Effector memory CD4-positive, alpha-beta T cell (primary cell): Measurements from ENCODE around the gene GTF3C1.

ENCODE experiments used
- DNase-seq, 3 donors: peaks; one replicate each; pipeline ENCODE4 v3.0.0-alpha.2; 2020
- H3K27ac ChIP-seq: 2 replicates; pipeline ENCODE4 v1.7.0; 2013; ENCODE audit warnings: mild to moderate bottlenecking, low read length, moderate library complexity; ENCODE audit not compliant: insufficient read depth, poor library complexity, severe bottlenecking
- H3K27me3 ChIP-seq: replicated peaks from 2 replicates; pipeline ENCODE4 v1.7.0; 2013; ENCODE audit warnings: mild to moderate bottlenecking, low read length; ENCODE audit not compliant: insufficient read depth, control insufficient read depth, poor library complexity, severe bottlenecking
- H3K36me3 ChIP-seq: 2 replicates; pipeline ENCODE4 v1.7.0; 2013; ENCODE audit warnings: mild to moderate bottlenecking, low read length, moderate library complexity; ENCODE audit not compliant: control insufficient read depth, insufficient read depth
- H3K4me1 ChIP-seq: 2 replicates; pipeline ENCODE4 v1.7.0; 2013; ENCODE audit warnings: low read length, mild to moderate bottlenecking; ENCODE audit not compliant: control insufficient read depth, insufficient read depth, poor library complexity, severe bottlenecking
- H3K4me3 ChIP-seq: 2 replicates; pipeline ENCODE4 v1.7.0; 2013; ENCODE audit warnings: low read length, low read depth, mild to moderate bottlenecking; ENCODE audit not compliant: insufficient read depth, poor library complexity, severe bottlenecking
- H3K9me3 ChIP-seq: 2 replicates; pipeline ENCODE4 v1.7.0; 2013; ENCODE audit warnings: mild to moderate bottlenecking, low read length, moderate library complexity; ENCODE audit not compliant: control insufficient read depth

The GTF3C1 gene

DNA sequence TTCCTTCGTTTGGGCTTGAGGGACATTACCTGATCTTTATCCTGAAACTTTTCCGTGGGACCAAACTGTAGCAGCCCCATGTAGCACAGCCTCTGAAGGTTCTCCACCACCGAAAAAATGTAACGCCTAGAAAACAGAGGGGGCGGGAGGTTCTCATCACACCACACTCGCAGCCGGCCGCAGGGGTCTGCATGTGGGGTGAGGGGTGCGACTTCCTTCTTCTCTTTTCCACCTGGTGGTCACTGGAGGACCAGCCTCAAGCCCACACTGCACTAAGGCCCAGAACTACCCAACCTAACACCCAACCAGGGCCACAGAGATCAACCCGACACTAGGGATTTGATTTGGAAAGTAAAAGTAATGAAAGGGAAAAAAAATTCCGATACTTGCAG is 57.1 kb downstream of the GTF3C1 start:
- no peaks in the 10 kb centered on the region for H3K9me3 ChIP-seq
- no peak overlapping the region for H3K4me3 ChIP-seq
- no peak overlapping the region for H3K27ac ChIP-seq
- H3K27me3 ChIP-seq = no peaks in the 10 kb centered on the region
- no peak for DNase-seq
- no peaks in the 10 kb centered on the region for H3K4me1 ChIP-seq
- H3K36me3 ChIP-seq = peaks cover 90% of the 10 kb centered on the region

DNA sequence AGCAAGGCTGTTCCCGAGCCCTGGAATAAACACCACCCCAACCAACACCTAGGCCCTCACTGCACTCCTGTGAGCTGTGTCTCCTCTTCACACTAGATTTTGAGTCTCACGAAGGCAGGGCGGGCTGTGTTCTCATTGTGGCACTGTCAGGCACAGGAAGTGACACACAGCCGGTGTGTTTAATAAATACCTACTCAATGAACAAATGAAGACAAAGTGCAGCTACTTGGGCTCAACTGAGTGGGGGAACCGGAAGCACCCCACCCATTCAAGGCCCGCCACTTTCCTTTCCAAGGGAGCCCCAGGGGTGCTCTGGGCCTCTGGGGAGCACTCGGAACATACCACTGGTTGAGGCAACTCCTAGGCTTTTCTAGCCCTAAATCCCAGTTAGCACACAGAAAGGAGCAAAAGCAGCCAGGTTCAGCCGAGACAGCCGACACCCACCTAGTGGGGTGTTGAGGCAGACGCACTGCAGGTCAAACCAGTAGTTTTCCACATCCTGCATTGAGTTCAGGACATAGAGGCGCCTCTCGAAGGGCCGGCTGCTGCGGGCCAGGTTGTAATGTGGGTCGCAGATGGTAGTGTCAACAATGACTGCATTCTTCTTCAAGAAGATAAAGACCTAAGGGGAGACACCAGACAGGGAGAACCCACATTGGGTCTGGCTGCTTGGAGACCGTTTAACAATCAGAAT is 57.7 kb downstream of the GTF3C1 start:
- H3K4me1 ChIP-seq = no peaks in the 10 kb centered on the region
- H3K27ac ChIP-seq = no peak overlapping the region
- no peak for DNase-seq
- no peaks in the 10 kb centered on the region for H3K27me3 ChIP-seq
- H3K36me3 ChIP-seq = peaks cover 89% of the 10 kb centered on the region
- no peak overlapping the region for H3K4me3 ChIP-seq
- H3K9me3 ChIP-seq = no peaks in the 10 kb centered on the region

DNA sequence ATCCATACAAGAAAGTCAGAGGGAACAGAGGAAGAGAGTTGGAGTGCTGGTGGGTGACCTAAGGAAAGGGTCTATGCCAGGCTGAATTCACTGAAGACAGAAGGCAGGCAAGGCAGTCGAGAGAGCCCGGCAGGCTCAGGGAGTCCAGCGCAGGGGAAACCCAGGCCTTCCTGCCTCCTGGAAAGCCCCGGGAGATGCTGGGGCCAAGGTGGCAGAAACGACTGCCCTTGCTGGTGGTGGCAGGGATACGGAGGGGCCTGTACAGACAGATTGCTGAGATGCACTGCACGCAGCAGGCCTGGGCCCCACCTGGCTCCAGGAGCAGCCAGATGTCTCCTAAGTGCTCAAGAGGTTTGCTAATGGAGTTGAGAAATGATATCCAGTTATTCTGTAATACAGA is 59.8 kb downstream of the GTF3C1 start:
- no peak for DNase-seq
- Histone ChIP-seq H3K9me3 (no peaks in the 10 kb centered on the region), H3K27ac (no peak overlapping the region), H3K36me3 (peaks cover 85% of the 10 kb centered on the region), H3K27me3 (no peaks in the 10 kb centered on the region), H3K4me3 (no peak overlapping the region), H3K4me1 (no peaks in the 10 kb centered on the region)

DNA sequence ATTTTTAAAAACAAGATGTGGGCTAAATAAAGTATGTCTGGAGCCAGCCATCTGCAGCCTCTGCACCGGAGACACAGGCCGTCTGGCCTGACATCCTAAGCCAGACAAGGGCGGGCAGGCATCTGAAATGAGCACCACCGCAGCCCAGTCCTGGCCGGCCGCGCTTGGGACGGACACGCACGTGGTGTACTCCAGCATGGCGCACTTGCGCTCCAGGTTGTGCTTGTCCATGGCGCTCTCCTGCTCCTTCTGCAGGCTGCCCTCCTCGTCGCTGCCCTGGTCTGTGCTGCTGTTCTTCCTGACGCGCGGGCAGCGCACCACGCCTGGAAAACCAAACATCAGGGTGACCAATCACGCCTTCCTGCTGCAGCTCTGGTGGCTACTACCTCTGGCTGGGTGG is 60.3 kb downstream of the GTF3C1 start:
- no peaks in the 10 kb centered on the region for H3K4me1 ChIP-seq
- DNase-seq = no peak
- no peaks in the 10 kb centered on the region for H3K27me3 ChIP-seq
- H3K27ac ChIP-seq = no peak overlapping the region
- H3K9me3 ChIP-seq = no peaks in the 10 kb centered on the region
- peaks cover 85% of the 10 kb centered on the region for H3K36me3 ChIP-seq
- H3K4me3 ChIP-seq = no peak overlapping the region

DNA sequence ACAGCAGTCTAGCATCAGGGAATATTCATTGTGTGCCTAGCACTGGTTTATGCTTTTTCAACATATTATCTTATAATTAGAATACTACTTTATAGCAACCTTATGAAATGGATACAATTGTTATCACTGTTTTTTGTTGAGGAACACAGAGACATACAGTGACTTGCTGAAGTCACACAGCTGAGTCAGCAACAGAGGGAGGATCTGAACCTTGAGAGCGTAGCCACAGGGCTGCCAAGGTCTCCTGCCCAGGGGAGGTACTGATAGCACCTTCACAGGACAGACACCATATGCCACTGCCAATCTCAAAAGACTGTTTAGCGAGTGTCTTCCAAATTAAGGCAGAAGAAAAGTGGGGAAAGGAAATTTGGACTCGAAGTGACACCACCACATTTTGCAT is 63.0 kb downstream of the GTF3C1 start:
- Histone ChIP-seq H3K27me3 (no peaks in the 10 kb centered on the region), H3K4me3 (no peak overlapping the region), H3K4me1 (no peaks in the 10 kb centered on the region), H3K27ac (no peak overlapping the region), H3K9me3 (no peaks in the 10 kb centered on the region), H3K36me3 (peaks cover 92% of the 10 kb centered on the region)
- DNase-seq = no peak

DNA sequence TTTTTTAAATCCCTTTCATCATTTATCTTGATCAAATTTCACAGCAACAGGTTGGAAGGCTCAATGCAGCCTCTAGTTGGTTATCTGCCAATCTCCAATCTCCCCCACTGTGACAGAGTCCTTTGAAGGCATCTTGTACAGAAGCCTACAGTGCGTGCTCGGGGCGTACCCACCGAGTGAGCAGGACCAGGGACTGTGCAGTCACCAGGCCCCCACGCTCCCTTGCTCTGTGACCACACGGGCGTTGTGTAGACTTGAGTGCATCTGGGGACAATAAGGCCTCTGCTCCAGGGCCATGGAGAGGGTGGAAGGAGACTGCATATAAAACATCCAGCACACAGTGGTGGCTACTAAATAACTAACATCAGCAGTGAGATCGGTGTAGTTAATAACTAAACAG is 63.4 kb downstream of the GTF3C1 start:
- Histone ChIP-seq H3K27ac (no peak overlapping the region), H3K9me3 (no peaks in the 10 kb centered on the region), H3K4me3 (no peak overlapping the region), H3K4me1 (no peaks in the 10 kb centered on the region), H3K27me3 (no peaks in the 10 kb centered on the region), H3K36me3 (peaks cover 92% of the 10 kb centered on the region)
- no peak for DNase-seq

DNA sequence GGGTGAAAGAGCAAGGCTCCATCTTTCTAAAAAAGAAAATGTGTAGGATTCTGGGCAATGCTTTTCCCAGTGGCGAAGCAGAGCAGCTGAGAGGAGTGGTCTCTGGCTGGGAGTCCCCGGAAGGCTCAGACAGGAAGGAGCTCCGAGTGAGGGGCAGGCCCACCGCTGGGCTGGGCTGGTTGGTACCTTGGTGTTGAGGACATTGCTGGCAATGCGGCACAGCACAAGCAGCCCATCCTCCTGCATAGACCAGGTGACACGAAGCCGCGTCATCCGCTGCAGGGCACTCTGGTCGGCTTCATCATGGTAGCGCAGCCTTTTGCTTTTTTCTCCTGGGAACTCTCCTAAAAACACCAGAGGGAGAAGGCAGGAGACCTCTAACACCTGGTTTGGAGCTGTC is 63.9 kb downstream of the GTF3C1 start:
- H3K27ac ChIP-seq = no peak overlapping the region
- no peaks in the 10 kb centered on the region for H3K27me3 ChIP-seq
- no peaks in the 10 kb centered on the region for H3K4me1 ChIP-seq
- DNase-seq = no peak
- no peaks in the 10 kb centered on the region for H3K9me3 ChIP-seq
- H3K4me3 ChIP-seq = no peak overlapping the region
- peaks cover 92% of the 10 kb centered on the region for H3K36me3 ChIP-seq

DNA sequence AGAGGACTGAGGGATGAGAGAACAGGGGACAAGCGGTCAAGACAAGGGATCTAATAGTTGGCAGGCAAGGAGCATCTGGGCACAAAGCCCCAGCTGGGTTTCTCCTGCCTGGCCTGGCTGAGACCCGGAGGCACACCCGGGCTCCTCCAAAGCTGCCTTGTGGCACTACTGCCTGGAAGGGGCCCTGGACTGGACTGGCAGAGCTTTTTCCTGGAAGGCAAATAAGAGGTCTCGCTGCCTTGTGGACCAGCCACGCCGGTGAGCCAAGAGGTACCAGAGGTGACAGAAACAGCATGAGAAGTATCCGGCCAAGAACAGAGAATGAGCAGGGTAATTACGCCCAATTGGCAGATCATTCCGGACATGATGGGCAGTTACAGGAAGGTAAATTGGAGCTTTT is 64.6 kb downstream of the GTF3C1 start:
- Histone ChIP-seq H3K9me3 (no peaks in the 10 kb centered on the region), H3K4me3 (no peak overlapping the region), H3K36me3 (peaks cover 92% of the 10 kb centered on the region), H3K4me1 (no peaks in the 10 kb centered on the region), H3K27me3 (no peaks in the 10 kb centered on the region), H3K27ac (no peak overlapping the region)
- no peak for DNase-seq

DNA sequence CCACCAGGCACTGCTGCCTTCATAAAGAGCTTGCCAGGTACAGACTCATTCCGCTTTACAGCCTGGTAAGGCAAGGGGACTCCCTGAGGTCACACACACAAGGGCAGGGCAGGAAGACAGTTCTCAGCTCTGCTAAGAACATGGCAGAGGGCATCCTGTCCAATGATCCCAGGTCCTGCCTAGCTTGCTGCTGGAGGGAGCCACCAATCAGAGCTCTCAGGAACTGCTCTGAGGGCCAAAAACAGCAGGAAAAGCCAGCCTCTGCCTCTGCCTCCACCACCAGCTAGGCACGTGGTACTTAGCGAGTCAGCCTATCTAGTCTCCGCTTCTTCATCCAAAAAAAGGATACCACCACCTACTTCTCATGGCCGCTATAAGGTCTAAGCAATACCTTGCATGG is 66.1 kb downstream of the GTF3C1 start:
- DNase-seq = no peak
- H3K4me1 ChIP-seq = no peaks in the 10 kb centered on the region
- no peak overlapping the region for H3K27ac ChIP-seq
- peaks cover 80% of the 10 kb centered on the region for H3K36me3 ChIP-seq
- no peaks in the 10 kb centered on the region for H3K27me3 ChIP-seq
- no peak overlapping the region for H3K4me3 ChIP-seq
- no peaks in the 10 kb centered on the region for H3K9me3 ChIP-seq

DNA sequence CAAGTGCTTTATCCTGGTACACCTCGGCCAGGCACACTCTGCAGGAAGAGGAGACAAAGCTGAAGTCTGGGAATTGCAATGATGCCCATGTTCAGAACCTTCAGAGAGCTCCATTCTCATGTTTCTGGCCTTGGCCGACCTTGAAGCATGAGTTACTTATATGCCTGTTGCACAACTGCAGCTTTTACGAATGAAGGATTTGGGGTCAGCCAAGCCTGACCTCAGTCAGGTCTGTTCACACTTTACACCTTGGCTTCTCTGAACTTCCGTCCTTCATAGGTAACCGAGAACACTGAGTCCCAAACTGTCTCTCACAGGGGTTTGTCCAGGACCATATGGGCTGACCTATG is 66.7 kb downstream of the GTF3C1 start:
- peaks cover 80% of the 10 kb centered on the region for H3K36me3 ChIP-seq
- no peak overlapping the region for H3K4me3 ChIP-seq
- DNase-seq = no peak
- no peaks in the 10 kb centered on the region for H3K4me1 ChIP-seq
- H3K9me3 ChIP-seq = no peaks in the 10 kb centered on the region
- H3K27me3 ChIP-seq = no peaks in the 10 kb centered on the region
- H3K27ac ChIP-seq = no peak overlapping the region
